HepG2 (cell line): Measurements from ENCODE around the gene ECSIT. TPM values are rescaled to one million over a fixed set of nuclear protein-coding genes. Genes with fewer than 3 reads are reported as not detected.

ENCODE experiments used
- ATF1 ChIP-seq: IDR thresholded peaks from 2 replicates; pipeline ENCODE4 v1.6.1; 2016; ENCODE audit warnings: mild to moderate bottlenecking, control low read depth
- ATM ChIP-seq: fragments of 450-650 bp; IDR thresholded peaks from 2 replicates; pipeline ENCODE4 v1.7.1; 2017; ENCODE audit warnings: mild to moderate bottlenecking, borderline replicate concordance
- CHD2 ChIP-seq: IDR thresholded peaks from 2 replicates; pipeline ENCODE4 v1.6.1; 2011; ENCODE audit warnings: low read depth, low read length, improper control_type of control experiment
- CREB1 ChIP-seq, 2 experiments: fragments of 450-650 bp in 1 of 2; IDR thresholded peaks; 2 replicates each; pipeline ENCODE4 v1.6.1; 2016 to 2017; ENCODE audit warnings: control low read depth in 1 of 2, mild to moderate bottlenecking in 1 of 2, missing compliant biosample characterization in 1 of 2, missing genetic modification characterization in 1 of 2
- DNMT3B ChIP-seq: conservative IDR thresholded peaks from 2 replicates; pipeline ENCODE4 v1.6.1; 2016; ENCODE audit warnings: missing biosample characterization, control low read depth
- FOXJ3 ChIP-seq: sonication (generic); formaldehyde crosslinking; IDR thresholded peaks from 2 replicates; pipeline ENCODE4 v1.4.0; 2020; ENCODE audit warnings: missing genetic modification reagents, mild to moderate bottlenecking, borderline replicate concordance
- FOXK1 ChIP-seq: sonication (generic); formaldehyde crosslinking; IDR thresholded peaks from 2 replicates; pipeline ENCODE4 v1.4.0; 2020; ENCODE audit warnings: low read depth, missing genetic modification reagents, borderline replicate concordance
- HNRNPL ChIP-seq: fragments of 200-400 bp; formaldehyde crosslinking; IDR thresholded peaks from 2 replicates; pipeline ENCODE4 v1.6.1; 2017; ENCODE audit warnings: mild to moderate bottlenecking, low read depth, low read length
- KDM5B ChIP-seq: sonication (generic); formaldehyde crosslinking; IDR thresholded peaks from 2 replicates; pipeline ENCODE4 v1.4.0; 2020; ENCODE audit warnings: missing genetic modification reagents, mild to moderate bottlenecking, borderline replicate concordance
- KMT2A ChIP-seq: sonication (generic); formaldehyde crosslinking; IDR thresholded peaks from 2 replicates; pipeline ENCODE4 v1.4.0; 2020; ENCODE audit warnings: missing genetic modification reagents
- KMT2B ChIP-seq: IDR thresholded peaks from 2 replicates; pipeline ENCODE4 v1.6.1; 2016; ENCODE audit warnings: missing genetic modification reagents, missing compliant biosample characterization
- NFYC ChIP-seq: IDR thresholded peaks from 2 replicates; pipeline ENCODE4 v1.6.1; 2016; ENCODE audit warnings: missing genetic modification reagents, missing compliant biosample characterization
- NR2F1 ChIP-seq, 2 experiments: fragments of 450-650 bp in 1 of 2; formaldehyde crosslinking in 1 of 2; IDR thresholded peaks; 2 replicates each; pipeline versions ENCODE4 v1.5.0 to v1.6.1; 2016 to 2020; ENCODE audit warnings: mild to moderate bottlenecking in 1 of 2, missing compliant biosample characterization in 1 of 2, missing genetic modification reagents in 1 of 2, moderate library complexity in 1 of 2
- PRPF4 ChIP-seq: fragments of 200-400 bp; formaldehyde crosslinking; IDR thresholded peaks from 2 replicates; pipeline ENCODE4 v1.6.1; 2016; ENCODE audit warnings: low read length, low read depth; ENCODE audit not compliant: poor library complexity, severe bottlenecking
- RAD21 ChIP-seq: fragments of 450-650 bp; formaldehyde crosslinking; IDR thresholded peaks from 2 replicates; pipeline ENCODE4 v1.5.0; 2020; ENCODE audit warnings: mild to moderate bottlenecking
- SATB2 ChIP-seq: sonication (generic); formaldehyde crosslinking; IDR thresholded peaks from 2 replicates; pipeline ENCODE4 v1.5.0; 2020; ENCODE audit warnings: missing genetic modification reagents
- SIX1 ChIP-seq: sonication (generic); formaldehyde crosslinking; IDR thresholded peaks from 2 replicates; pipeline ENCODE4 v1.4.0; 2020; ENCODE audit warnings: missing genetic modification reagents, borderline replicate concordance
- YY1 ChIP-seq: IDR thresholded peaks from 2 replicates; pipeline ENCODE4 v1.6.1; 2011; ENCODE audit warnings: low read length, low read depth, moderate library complexity, mild to moderate bottlenecking; ENCODE audit not compliant: insufficient read depth, insufficient replicate concordance
- ZFP90 ChIP-seq: sonication (generic); formaldehyde crosslinking; IDR thresholded peaks from 2 replicates; pipeline ENCODE4 v1.8.0; 2022; ENCODE audit warnings: missing genetic modification reagents, mild to moderate bottlenecking, inconsistent platforms, borderline replicate concordance
- ZNF121 ChIP-seq: sonication (generic); formaldehyde crosslinking; IDR thresholded peaks from 2 replicates; pipeline ENCODE4 v1.5.0; 2020; ENCODE audit warnings: mild to moderate bottlenecking, missing genetic modification reagents
- ZNF33B ChIP-seq: sonication (generic); formaldehyde crosslinking; IDR thresholded peaks from 2 replicates; pipeline ENCODE4 v1.5.1; 2020; ENCODE audit warnings: mild to moderate bottlenecking, missing genetic modification reagents
- ZNF614 ChIP-seq: IDR thresholded peaks from 2 replicates; pipeline ENCODE4 v1.6.1; 2018; ENCODE audit warnings: missing biosample characterization, missing genetic modification reagents, inconsistent platforms, borderline replicate concordance
- ZNF678 ChIP-seq: sonication (generic); formaldehyde crosslinking; IDR thresholded peaks from 2 replicates; pipeline ENCODE4 v1.4.0; 2020; ENCODE audit warnings: mild to moderate bottlenecking, missing genetic modification reagents
- ZNF780A ChIP-seq: sonication (generic); formaldehyde crosslinking; IDR thresholded peaks from 2 replicates; pipeline ENCODE4 v1.8.0; 2022; ENCODE audit warnings: mild to moderate bottlenecking, missing genetic modification reagents, moderate library complexity
- ZNF839 ChIP-seq: sonication (generic); formaldehyde crosslinking; IDR thresholded peaks from 2 replicates; pipeline ENCODE4 v1.4.0; 2020; ENCODE audit warnings: missing genetic modification reagents, mild to moderate bottlenecking, borderline replicate concordance
- ZSCAN31 ChIP-seq: sonication (generic); formaldehyde crosslinking; IDR thresholded peaks from 2 replicates; pipeline ENCODE4 v1.5.0; 2020; ENCODE audit warnings: low read depth, mild to moderate bottlenecking, missing genetic modification reagents
- polyA plus RNA-seq, 8 experiments: library from polyadenylated mRNA; depleted of rRNA in 3 of 8; stranded (reverse) in 7 of 8; unstranded in 1 of 8; fragments of >200 nt; fragmentation: Illumina TruSeq in 4 of 8; extraction: Trizol in 4 of 8; gene quantifications; 2 replicates each; pipeline versions ENCODE4 v1.2.1 to v1.2.3, GENCODE V29; 2011 to 2016; ENCODE audit warnings: low read depth in 4 of 8, missing spikeins in 1 of 8, mixed read lengths in 1 of 8; ENCODE audit not compliant: insufficient read depth in 1 of 8
- total RNA-seq, 5 experiments: library from RNA; depleted of rRNA; stranded (reverse); fragments of >200 nt; fragmentation: Illumina TruSeq; extraction: Trizol; gene quantifications; 2 replicates each; pipeline ENCODE4 v1.2.3, GENCODE V29; 2016; ENCODE audit warnings: low read depth in 1 of 5
- TF ChIP-seq, protein P1 (sequence below): sonication (generic); formaldehyde crosslinking; IDR thresholded peaks from 2 replicates; pipeline ENCODE4 v1.5.0; 2020; ENCODE audit warnings: missing genetic modification reagents, mild to moderate bottlenecking, borderline replicate concordance
- TF ChIP-seq, protein P2 (sequence below): sonication (generic); formaldehyde crosslinking; IDR thresholded peaks from 2 replicates; pipeline ENCODE4 v1.4.0; 2020; ENCODE audit warnings: mild to moderate bottlenecking, low read depth, missing genetic modification reagents
- TF ChIP-seq, protein P3 (sequence below): sonication (generic); formaldehyde crosslinking; IDR thresholded peaks from 2 replicates; pipeline ENCODE4 v1.4.0; 2020; ENCODE audit warnings: mild to moderate bottlenecking, low read depth, missing genetic modification reagents

ECSIT gene
- total and polyA plus RNA-seq, 2 of the 13 experiments (the other 11 are each of a cell fraction or from before 2014, with no cell fraction given) = 36.4 to 62.3 TPM

DNA sequence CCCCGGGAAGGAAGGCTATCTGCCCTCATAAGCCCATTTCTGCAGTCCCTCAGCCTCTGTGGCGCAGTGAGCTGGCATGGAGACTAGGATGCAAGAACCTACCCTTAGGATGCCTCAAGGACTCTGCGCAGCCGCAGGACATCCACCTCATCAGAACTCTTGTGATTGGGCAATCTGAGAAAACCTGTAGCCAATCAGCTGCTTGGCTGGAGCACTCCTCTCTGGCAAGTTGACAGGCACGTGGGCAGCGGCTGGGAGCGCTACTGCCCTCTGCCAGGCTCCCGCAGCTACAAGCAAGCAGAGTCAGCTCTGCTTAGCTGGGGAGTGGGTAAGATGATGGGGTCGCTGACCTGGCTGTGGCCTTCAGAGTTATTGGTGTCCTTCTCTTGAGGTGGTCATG is 1.5 kb upstream of the ECSIT start (continued):
- TF ChIP-seq, protein P1, sequence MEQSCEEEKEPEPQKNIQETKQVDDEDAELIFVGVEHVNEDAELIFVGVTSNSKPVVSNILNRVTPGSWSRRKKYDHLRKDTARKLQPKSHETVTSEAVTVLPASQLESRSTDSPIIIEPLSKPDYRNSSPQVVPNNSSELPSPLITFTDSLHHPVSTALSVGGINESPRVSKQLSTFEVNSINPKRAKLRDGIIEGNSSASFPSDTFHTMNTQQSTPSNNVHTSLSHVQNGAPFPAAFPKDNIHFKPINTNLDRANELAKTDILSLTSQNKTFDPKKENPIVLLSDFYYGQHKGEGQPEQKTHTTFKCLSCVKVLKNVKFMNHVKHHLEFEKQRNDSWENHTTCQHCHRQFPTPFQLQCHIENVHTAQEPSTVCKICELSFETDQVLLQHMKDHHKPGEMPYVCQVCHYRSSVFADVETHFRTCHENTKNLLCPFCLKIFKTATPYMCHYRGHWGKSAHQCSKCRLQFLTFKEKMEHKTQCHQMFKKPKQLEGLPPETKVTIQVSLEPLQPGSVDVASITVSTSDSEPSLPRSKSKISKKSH (CRISPR knock-in tag) = no peak
- TF ChIP-seq ZFP90 = no peak
- no peak for TF ChIP-seq NR2F1 (CRISPR knock-in tag; IDR thresholded peaks at IDR 0.05)
- peak; percentile 66; the same call in 1 of the 2 replicates for TF ChIP-seq KMT2B (CRISPR knock-in tag)
- TF ChIP-seq ATM = no peak
- TF ChIP-seq KDM5B (CRISPR knock-in tag) = no peak
- no peak for TF ChIP-seq DNMT3B (CRISPR knock-in tag)
- peak; percentile 48; the same call in 1 of the 2 replicates for TF ChIP-seq FOXJ3 (CRISPR knock-in tag)
- TF ChIP-seq ZNF121 (CRISPR knock-in tag) = no peak
- TF ChIP-seq ZNF33B (CRISPR knock-in tag) = no peak
- TF ChIP-seq CHD2 = no peak
- TF ChIP-seq, protein P2, sequence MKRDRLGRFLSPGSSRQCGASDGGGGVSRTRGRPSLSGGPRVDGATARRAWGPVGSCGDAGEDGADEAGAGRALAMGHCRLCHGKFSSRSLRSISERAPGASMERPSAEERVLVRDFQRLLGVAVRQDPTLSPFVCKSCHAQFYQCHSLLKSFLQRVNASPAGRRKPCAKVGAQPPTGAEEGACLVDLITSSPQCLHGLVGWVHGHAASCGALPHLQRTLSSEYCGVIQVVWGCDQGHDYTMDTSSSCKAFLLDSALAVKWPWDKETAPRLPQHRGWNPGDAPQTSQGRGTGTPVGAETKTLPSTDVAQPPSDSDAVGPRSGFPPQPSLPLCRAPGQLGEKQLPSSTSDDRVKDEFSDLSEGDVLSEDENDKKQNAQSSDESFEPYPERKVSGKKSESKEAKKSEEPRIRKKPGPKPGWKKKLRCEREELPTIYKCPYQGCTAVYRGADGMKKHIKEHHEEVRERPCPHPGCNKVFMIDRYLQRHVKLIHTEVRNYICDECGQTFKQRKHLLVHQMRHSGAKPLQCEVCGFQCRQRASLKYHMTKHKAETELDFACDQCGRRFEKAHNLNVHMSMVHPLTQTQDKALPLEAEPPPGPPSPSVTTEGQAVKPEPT = 0 out of 2 replicates have a peak, but pooled peaks have one; percentile 31
- TF ChIP-seq FOXK1 (CRISPR knock-in tag) = peak; percentile 76; the same call in 1 of the 2 replicates
- TF ChIP-seq KMT2A = peak; percentile 49; the same call in 1 of the 2 replicates
- TF ChIP-seq RAD21 = peak; percentile 68
- TF ChIP-seq ZNF678 (CRISPR knock-in tag) = no peak
- TF ChIP-seq ZNF839 = no peak
- TF ChIP-seq PRPF4 = no peak
- TF ChIP-seq NFYC (CRISPR knock-in tag) = peak; percentile 94
- no peak for TF ChIP-seq SIX1 (CRISPR knock-in tag)
- TF ChIP-seq, protein P3, sequence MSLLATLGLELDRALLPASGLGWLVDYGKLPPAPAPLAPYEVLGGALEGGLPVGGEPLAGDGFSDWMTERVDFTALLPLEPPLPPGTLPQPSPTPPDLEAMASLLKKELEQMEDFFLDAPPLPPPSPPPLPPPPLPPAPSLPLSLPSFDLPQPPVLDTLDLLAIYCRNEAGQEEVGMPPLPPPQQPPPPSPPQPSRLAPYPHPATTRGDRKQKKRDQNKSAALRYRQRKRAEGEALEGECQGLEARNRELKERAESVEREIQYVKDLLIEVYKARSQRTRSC = no peak
- TF ChIP-seq ATF1 (CRISPR knock-in tag) = no peak
- TF ChIP-seq ZNF780A = no peak
- peak; percentile 42 for TF ChIP-seq YY1
- TF ChIP-seq HNRNPL = 0 out of 2 replicates have a peak, but pooled peaks have one; percentile 66
- no peak for TF ChIP-seq CREB1 (IDR thresholded peaks at IDR 0.05)
- TF ChIP-seq CREB1 (CRISPR knock-in tag; IDR thresholded peaks at IDR 0.05) = no peak
- no peak for TF ChIP-seq ZSCAN31 (CRISPR knock-in tag)
- peak; percentile 82; the same call in 1 of the 2 replicates for TF ChIP-seq ZNF614 (CRISPR knock-in tag)
- no peak for TF ChIP-seq SATB2 (CRISPR knock-in tag)
